Measurements from ENCODE around the gene CTIF.

GRCh38 chr18:48551100-48551499, 12.3 kb downstream of the CTIF start:
- TF ChIP-seq SPI1 (IDR thresholded peaks at IDR 0.05; ENCODE audit: low read depth, low read length) (no peak), POLR2A (IDR thresholded peaks at IDR 0.05; ENCODE audit: low read depth, low read length) (no peak), TAF1 (IDR thresholded peaks at IDR 0.05; ENCODE audit: low read depth, low read length) (no peak), POLR2AphosphoS5 (IDR thresholded peaks at IDR 0.05; ENCODE audit: low read depth, low read length) (no peak)

Measured in GM12891 (cell line).